ENCODE data around the gene LRMDA.

Gene LRMDA

DNA sequence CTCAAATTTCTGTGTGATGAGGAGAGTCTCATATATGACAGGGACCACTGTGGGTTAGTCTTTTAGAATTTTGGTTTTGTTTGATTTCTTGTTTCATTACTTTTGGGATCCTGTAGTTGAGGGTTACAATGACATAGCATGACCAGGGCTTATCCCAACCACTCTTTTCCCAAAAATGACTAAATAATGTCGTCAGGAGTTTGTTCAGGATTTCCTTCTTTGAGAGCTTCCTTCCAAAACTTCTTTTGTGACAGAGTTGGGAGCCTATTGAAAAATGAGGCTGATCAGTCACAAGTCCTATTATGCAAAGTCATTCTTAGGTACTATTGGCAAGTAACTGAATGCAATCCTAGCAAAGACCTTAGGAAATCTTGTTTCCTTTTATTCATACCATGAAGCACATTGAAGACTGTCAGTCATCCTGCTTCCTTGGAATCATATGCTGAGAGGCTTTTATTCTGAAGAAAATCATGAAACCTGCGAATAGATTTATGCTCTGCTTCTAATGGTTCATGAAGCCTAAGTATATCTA is 498.3 kb downstream of the LRMDA start:
- Histone ChIP-seq H3K4me3 (ENCODE audit: low read length) (no peak overlapping the region), H3K9ac (ENCODE audit: low read depth, low read length) (no peak overlapping the region), H3K27ac (ENCODE audit: low read length) (no peak overlapping the region), H3K27me3 (ENCODE audit: insufficient read depth, low read length) (no peaks in the 10 kb centered on the region), H3K4me1 (ENCODE audit: insufficient read depth, low read length) (no peaks in the 10 kb centered on the region; the same call in 1 of the 2 replicates), H3K9me3 (ENCODE audit: insufficient read depth, low read depth, low read length) (no peaks in the 10 kb centered on the region), H3K36me3 (ENCODE audit: insufficient read depth, low read depth, low read length) (no peaks in the 10 kb centered on the region)

DNA sequence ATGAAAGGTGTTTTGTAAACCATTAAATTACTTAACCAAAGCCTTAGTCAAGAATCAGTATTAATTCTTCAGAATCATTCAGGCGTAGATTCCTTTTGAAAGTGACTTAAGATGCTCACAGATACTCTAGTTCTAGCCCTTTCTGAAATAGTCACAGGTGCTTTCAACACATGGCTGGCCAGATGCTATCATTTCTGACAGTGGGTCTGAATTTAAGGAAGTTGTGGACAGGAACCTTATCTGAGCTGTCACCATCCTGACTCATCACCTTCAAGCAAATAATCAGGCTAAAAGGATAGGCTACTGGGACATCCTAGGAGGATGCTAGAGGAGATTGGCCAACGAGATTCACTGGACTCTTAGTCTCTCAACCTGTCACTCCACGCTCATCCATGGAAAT is 501.5 kb downstream of the LRMDA start:
- Histone ChIP-seq H3K9me3 (ENCODE audit: insufficient read depth, low read depth, low read length) (no peaks in the 10 kb centered on the region), H3K4me1 (ENCODE audit: insufficient read depth, low read length) (no peaks in the 10 kb centered on the region; the same call in 1 of the 2 replicates), H3K27ac (ENCODE audit: low read length) (no peak overlapping the region), H3K9ac (ENCODE audit: low read depth, low read length) (no peak overlapping the region), H3K36me3 (ENCODE audit: insufficient read depth, low read depth, low read length) (no peaks in the 10 kb centered on the region), H3K4me3 (ENCODE audit: low read length) (no peak overlapping the region), H3K27me3 (ENCODE audit: insufficient read depth, low read length) (no peaks in the 10 kb centered on the region)

DNA sequence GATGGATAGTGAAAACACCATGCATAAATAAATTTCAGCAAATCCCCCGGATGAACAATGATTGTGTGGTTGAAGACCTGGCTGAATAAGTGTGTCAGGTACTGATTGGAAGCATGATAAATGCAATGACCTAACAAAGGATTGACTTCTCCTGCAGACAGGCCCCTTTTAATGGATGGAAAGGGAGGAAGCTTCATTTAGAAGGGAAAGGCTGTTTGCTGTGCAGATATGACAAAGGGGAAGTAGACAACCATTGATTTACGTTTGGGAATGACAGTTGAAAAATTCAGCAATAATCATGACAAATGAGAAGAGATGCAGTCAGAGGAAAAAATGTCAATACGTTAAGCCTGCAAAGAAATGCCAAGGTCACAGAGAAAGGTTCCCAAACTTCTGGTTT is 503.8 kb downstream of the LRMDA start:
- no peaks in the 10 kb centered on the region for H3K9me3 ChIP-seq (ENCODE audit: insufficient read depth, low read depth, low read length)
- no peaks in the 10 kb centered on the region for H3K27me3 ChIP-seq (ENCODE audit: insufficient read depth, low read length)
- no peaks in the 10 kb centered on the region; the same call in 1 of the 2 replicates for H3K36me3 ChIP-seq (ENCODE audit: insufficient read depth, low read depth, low read length)
- H3K4me1 ChIP-seq (ENCODE audit: insufficient read depth, low read length): no peaks in the 10 kb centered on the region; the same call in 1 of the 2 replicates
- no peak overlapping the region for H3K9ac ChIP-seq (ENCODE audit: low read depth, low read length)
- H3K4me3 ChIP-seq (ENCODE audit: low read length): no peak overlapping the region
- H3K27ac ChIP-seq (ENCODE audit: low read length): no peak overlapping the region

DNA sequence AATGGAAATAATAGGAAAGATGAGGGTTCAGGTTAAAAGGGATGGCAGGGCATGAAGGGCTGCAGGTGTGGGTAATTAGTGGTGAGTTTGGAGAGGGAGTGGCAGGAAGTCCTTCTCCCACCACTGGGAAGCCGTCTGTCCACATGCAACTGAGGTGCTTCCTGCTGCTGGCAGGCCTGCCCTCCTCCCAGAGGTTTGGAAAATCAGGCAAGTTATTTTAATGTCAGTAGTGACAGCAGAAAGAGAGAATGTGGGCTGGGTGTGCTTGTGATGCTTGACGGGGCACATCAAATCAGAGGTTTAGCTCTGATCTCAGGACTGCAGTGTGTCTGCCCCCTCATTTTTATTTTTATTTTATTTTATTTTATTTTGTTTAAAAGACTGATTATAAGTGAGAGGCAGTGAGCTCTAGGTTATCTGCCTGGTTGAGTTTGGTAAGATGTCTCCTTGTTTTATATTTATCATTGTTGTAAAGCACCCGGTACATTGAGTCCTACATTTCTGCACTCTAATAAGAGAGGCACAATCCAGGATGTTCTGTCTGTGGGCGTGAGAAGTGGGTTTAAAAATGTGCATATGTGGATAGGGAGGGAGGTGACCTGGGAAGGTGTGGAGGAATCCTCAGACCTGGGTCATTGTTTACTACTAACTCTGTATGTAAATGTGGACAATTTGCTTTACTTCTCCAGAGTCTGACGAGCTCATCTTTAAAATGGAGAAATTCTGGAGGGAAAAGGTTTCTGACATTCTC is 504.4 kb downstream of the LRMDA start:
- H3K9ac ChIP-seq (ENCODE audit: low read depth, low read length): no peak overlapping the region
- H3K27ac ChIP-seq (ENCODE audit: low read length): no peak overlapping the region
- no peak overlapping the region for H3K4me3 ChIP-seq (ENCODE audit: low read length)
- H3K27me3 ChIP-seq (ENCODE audit: insufficient read depth, low read length): no peaks in the 10 kb centered on the region
- no peaks in the 10 kb centered on the region; the same call in 1 of the 2 replicates for H3K4me1 ChIP-seq (ENCODE audit: insufficient read depth, low read length)
- H3K9me3 ChIP-seq (ENCODE audit: insufficient read depth, low read depth, low read length): no peaks in the 10 kb centered on the region
- no peaks in the 10 kb centered on the region; the same call in 1 of the 2 replicates for H3K36me3 ChIP-seq (ENCODE audit: insufficient read depth, low read depth, low read length)

DNA sequence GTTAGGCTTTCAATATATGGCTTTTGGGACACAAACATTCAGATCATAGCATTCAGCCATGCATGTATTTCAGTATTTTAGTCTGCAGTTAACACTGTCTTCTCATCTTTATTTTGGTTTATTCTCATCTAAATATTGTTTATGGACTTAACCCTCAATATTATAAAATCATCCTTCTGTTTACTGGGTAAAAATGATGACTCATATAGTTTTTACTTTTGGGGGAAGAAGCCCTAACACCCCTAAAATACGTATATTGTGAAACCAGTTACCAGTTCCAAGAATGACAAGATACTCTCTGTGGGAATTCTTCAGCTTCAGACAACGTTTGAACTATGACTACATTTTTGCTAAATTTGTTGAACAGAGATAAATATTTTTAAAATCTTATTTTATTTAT is 505.4 kb downstream of the LRMDA start:
- Histone ChIP-seq H3K4me3 (ENCODE audit: low read length) (no peak overlapping the region), H3K9me3 (ENCODE audit: insufficient read depth, low read depth, low read length) (no peaks in the 10 kb centered on the region), H3K36me3 (ENCODE audit: insufficient read depth, low read depth, low read length) (no peaks in the 10 kb centered on the region; the same call in 1 of the 2 replicates), H3K27ac (ENCODE audit: low read length) (no peak overlapping the region), H3K4me1 (ENCODE audit: insufficient read depth, low read length) (no peaks in the 10 kb centered on the region; the same call in 1 of the 2 replicates), H3K9ac (ENCODE audit: low read depth, low read length) (no peak overlapping the region), H3K27me3 (ENCODE audit: insufficient read depth, low read length) (no peaks in the 10 kb centered on the region)

DNA sequence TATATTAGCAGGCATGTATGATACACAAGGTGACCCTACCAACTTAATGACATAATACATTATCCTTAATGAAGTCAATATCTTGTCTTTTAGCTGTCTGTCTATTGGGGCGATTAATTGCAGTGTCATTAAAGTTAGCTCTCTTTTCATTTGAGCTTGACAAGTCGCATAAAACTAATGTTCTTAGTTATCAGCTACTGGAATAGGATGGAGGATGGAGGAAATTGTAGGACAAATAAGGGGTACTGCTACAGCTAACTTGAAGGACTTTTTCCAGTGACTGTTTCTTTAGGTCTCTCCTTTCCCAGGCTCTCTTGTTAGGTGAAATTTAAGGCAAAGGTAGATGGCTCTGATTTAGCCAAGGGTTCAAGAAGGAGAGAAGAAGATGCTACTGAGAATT is 506.4 kb downstream of the LRMDA start:
- H3K36me3 ChIP-seq (ENCODE audit: insufficient read depth, low read depth, low read length): no peaks in the 10 kb centered on the region; the same call in 1 of the 2 replicates
- H3K4me3 ChIP-seq (ENCODE audit: low read length): no peak overlapping the region
- no peaks in the 10 kb centered on the region for H3K9me3 ChIP-seq (ENCODE audit: insufficient read depth, low read depth, low read length)
- H3K27me3 ChIP-seq (ENCODE audit: insufficient read depth, low read length): no peaks in the 10 kb centered on the region
- H3K4me1 ChIP-seq (ENCODE audit: insufficient read depth, low read length): no peaks in the 10 kb centered on the region; the same call in 1 of the 2 replicates
- H3K27ac ChIP-seq (ENCODE audit: low read length): no peak overlapping the region
- no peak overlapping the region for H3K9ac ChIP-seq (ENCODE audit: low read depth, low read length)

DNA sequence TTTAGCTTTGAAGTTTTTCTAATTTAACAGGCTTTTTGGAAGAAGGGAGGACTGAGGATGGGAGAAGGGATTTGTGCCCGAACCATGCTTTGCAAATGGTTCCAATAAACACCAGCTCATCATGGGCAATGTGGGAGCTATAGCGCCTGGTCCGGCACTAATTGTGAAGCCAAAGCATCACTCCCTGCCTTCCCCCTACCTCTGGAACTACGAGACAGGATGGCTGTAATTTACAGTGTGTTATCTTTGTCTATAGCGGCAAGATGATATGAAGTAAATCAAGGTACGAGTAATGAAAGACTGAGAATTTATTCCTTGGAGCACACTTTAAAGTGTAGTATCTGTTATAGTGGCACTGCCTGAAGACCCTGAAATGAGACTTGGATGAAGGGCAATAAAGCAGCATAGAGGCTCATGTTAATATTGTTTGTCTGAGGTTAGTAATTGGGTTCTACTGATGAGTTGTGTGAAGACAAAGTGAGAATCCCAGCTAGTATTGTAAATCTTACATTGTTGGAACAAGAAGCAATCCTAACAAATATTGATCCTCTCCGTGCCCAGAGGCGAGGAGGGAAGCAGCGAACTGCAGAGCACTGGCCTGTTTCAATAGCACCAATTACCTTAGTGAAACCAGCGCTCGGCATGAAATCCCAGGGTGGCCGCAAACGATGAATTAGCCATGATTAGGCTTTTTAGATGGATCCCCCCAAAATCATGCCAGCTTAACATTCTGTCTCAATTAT is 507.1 kb downstream of the LRMDA start:
- H3K27ac ChIP-seq (ENCODE audit: low read length): no peak overlapping the region
- no peaks in the 10 kb centered on the region; the same call in 1 of the 2 replicates for H3K36me3 ChIP-seq (ENCODE audit: insufficient read depth, low read depth, low read length)
- no peaks in the 10 kb centered on the region for H3K9me3 ChIP-seq (ENCODE audit: insufficient read depth, low read depth, low read length)
- H3K27me3 ChIP-seq (ENCODE audit: insufficient read depth, low read length): no peaks in the 10 kb centered on the region
- no peak overlapping the region for H3K9ac ChIP-seq (ENCODE audit: low read depth, low read length)
- H3K4me3 ChIP-seq (ENCODE audit: low read length): no peak overlapping the region
- H3K4me1 ChIP-seq (ENCODE audit: insufficient read depth, low read length): no peaks in the 10 kb centered on the region; the same call in 1 of the 2 replicates

DNA sequence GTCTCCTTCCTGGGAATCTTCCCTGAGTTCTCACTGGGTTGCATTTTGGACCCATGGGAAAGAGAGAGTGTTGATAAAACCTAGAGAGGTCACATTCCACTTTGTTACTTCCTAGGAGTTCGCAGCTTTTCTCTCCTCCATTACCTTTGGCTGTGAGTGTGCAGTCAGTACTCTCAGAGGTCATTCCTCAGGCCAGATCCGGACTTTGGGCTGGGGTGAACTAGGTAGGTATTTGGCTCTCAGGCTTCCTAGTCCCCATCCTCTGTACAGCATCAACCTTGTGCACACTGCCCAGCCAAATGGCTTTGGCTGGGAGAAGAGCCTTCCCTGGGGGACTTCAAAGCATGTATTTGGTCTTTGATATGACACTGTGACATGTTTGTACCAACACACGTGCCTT is 508.1 kb downstream of the LRMDA start:
- Histone ChIP-seq H3K9me3 (ENCODE audit: insufficient read depth, low read depth, low read length) (peaks cover 3% of the 10 kb centered on the region; the same call in 1 of the 2 replicates), H3K27me3 (ENCODE audit: insufficient read depth, low read length) (no peaks in the 10 kb centered on the region), H3K36me3 (ENCODE audit: insufficient read depth, low read depth, low read length) (no peaks in the 10 kb centered on the region; the same call in 1 of the 2 replicates), H3K4me1 (ENCODE audit: insufficient read depth, low read length) (no peaks in the 10 kb centered on the region; the same call in 1 of the 2 replicates), H3K4me3 (ENCODE audit: low read length) (no peak overlapping the region), H3K27ac (ENCODE audit: low read length) (no peak overlapping the region), H3K9ac (ENCODE audit: low read depth, low read length) (no peak overlapping the region)

DNA sequence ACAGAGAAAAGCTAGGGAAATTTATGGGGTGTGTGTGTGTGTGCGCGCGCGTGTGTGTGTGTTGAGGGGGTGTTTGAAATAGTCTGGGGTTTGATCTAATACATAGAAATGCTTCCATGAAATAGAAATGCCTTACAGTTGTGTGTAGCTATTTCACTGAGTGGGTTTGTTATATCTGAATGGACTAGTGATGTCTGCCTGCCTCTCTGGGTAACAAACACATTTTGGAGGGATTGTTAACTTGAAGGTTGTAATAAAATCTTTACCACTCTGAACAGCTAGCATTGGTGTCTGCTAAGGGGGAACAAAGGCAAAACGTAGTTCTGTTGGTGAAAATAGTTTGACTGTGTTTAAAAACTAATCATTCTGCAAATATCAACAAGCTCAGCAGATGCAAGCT is 509.3 kb downstream of the LRMDA start:
- no peak overlapping the region for H3K27ac ChIP-seq (ENCODE audit: low read length)
- H3K4me3 ChIP-seq (ENCODE audit: low read length): no peak overlapping the region
- no peaks in the 10 kb centered on the region for H3K27me3 ChIP-seq (ENCODE audit: insufficient read depth, low read length)
- H3K36me3 ChIP-seq (ENCODE audit: insufficient read depth, low read depth, low read length): no peaks in the 10 kb centered on the region; the same call in 1 of the 2 replicates
- peaks cover 3% of the 10 kb centered on the region; the same call in 1 of the 2 replicates for H3K9me3 ChIP-seq (ENCODE audit: insufficient read depth, low read depth, low read length)
- no peak overlapping the region for H3K9ac ChIP-seq (ENCODE audit: low read depth, low read length)
- no peaks in the 10 kb centered on the region for H3K4me1 ChIP-seq (ENCODE audit: insufficient read depth, low read length)

DNA sequence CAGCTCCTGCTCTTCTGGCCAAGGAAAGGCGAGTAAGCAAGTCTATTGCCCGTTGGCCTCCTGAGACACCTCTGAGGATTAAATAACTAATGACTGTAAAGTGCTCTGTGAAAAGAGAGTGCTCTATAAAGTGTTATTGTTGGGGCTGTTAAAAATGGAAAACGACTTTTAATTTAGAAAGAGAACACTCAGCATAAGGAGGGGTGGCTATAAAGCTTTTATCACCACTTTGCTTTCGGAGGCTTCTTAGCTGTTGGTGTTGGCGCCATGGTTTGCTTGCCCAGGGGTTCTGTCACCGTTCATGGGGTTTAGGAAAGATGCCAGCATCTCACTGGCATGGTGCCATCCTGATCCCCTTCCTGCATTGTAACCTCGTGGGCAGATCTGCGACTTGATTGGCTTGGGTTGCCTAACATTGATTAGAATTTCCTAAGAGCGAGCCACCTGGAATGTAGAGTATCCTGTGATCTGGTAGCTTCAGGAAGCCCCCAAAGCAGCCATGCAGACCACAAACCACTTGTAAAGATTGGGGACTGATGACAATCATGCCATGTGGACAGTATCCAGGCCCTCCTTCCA is 509.9 kb downstream of the LRMDA start:
- Histone ChIP-seq H3K27me3 (ENCODE audit: insufficient read depth, low read length) (no peaks in the 10 kb centered on the region), H3K27ac (ENCODE audit: low read length) (no peak overlapping the region), H3K4me3 (ENCODE audit: low read length) (no peak overlapping the region), H3K9ac (ENCODE audit: low read depth, low read length) (no peak overlapping the region), H3K4me1 (ENCODE audit: insufficient read depth, low read length) (no peaks in the 10 kb centered on the region), H3K36me3 (ENCODE audit: insufficient read depth, low read depth, low read length) (no peaks in the 10 kb centered on the region; the same call in 1 of the 2 replicates), H3K9me3 (ENCODE audit: insufficient read depth, low read depth, low read length) (peaks cover 3% of the 10 kb centered on the region; the same call in 1 of the 2 replicates)

GRCh38 chr10:75944061-75944460 is 512.6 kb downstream of the LRMDA start:
- H3K4me1 ChIP-seq (ENCODE audit: insufficient read depth, low read length): no peaks in the 10 kb centered on the region
- no peaks in the 10 kb centered on the region for H3K36me3 ChIP-seq (ENCODE audit: insufficient read depth, low read depth, low read length)
- no peak overlapping the region for H3K4me3 ChIP-seq (ENCODE audit: low read length)
- H3K9me3 ChIP-seq (ENCODE audit: insufficient read depth, low read depth, low read length): peaks cover 3% of the 10 kb centered on the region; the same call in 1 of the 2 replicates
- no peaks in the 10 kb centered on the region for H3K27me3 ChIP-seq (ENCODE audit: insufficient read depth, low read length)
- no peak overlapping the region for H3K27ac ChIP-seq (ENCODE audit: low read length)
- no peak overlapping the region for H3K9ac ChIP-seq (ENCODE audit: low read depth, low read length)

Measured in iPS-20b (cell line).